HG02623 (cell line): ENCODE data around the gene MMP14.

Experiments used
- ATAC-seq: cut with Tn5 transposase; IDR thresholded peaks from one replicate; pipeline ENCODE4 v1.9.1; 2021; ENCODE audit warnings: moderate library complexity; ENCODE audit not compliant: unreplicated experiment

The MMP14 gene

GRCh38 chr14:22814373-22814772, 22.0 kb upstream of the MMP14 start:
- ATAC-seq, result no peak

- no peak for ATAC-seq
Observed at GRCh38 chr14:22814941-22815713, 21.3 kb upstream of the MMP14 start, which contains the start of gene SLC7A7. SLC7A7 (minus strand) TSS chr14:22815435; CDS start chr14:22813398, 2,037 bp downstream.

- peak; percentile 38 for ATAC-seq
Observed at GRCh38 chr14:22819151-22819988, 17.0 kb upstream of the MMP14 start.

GRCh38 chr14:22820731-22821130, 15.7 kb upstream of the MMP14 start:
- no peak for ATAC-seq

- ATAC-seq, result no peak
Observed at GRCh38 chr14:22821193-22822015, 15.0 kb upstream of the MMP14 start.

- ATAC-seq, result no peak
Observed at GRCh38 chr14:22822016-22822570, 14.3 kb upstream of the MMP14 start.

GRCh38 chr14:22822571-22823098, 13.8 kb upstream of the MMP14 start:
- peak; percentile 43 for ATAC-seq

GRCh38 chr14:22824711-22825359, 11.6 kb upstream of the MMP14 start:
- no peak for ATAC-seq

- peak; percentile 10 for ATAC-seq
Observed at GRCh38 chr14:22829076-22829660, 7.2 kb upstream of the MMP14 start.

GRCh38 chr14:22829661-22830442, 6.5 kb upstream of the MMP14 start, which contains the start of gene MRPL52:
MRPL52 (plus strand) TSS chr14:22829887; CDS start chr14:22829913, 26 bp downstream.
- ATAC-seq, result peak; percentile 87

- no peak for ATAC-seq
Observed at GRCh38 chr14:22830443-22831010, 5.9 kb upstream of the MMP14 start.

GRCh38 chr14:22835505-22835904, 880 bp upstream of the MMP14 start:
- no peak for ATAC-seq

GRCh38 chr14:22837114-22837749, 847 bp downstream of the MMP14 start:
- ATAC-seq, result no peak

- no peak for ATAC-seq
Observed at GRCh38 chr14:22837750-22838538, 1.6 kb downstream of the MMP14 start.

- no peak for ATAC-seq
Observed at GRCh38 chr14:22838631-22839041, 2.3 kb downstream of the MMP14 start.

GRCh38 chr14:22839159-22839779, 2.9 kb downstream of the MMP14 start:
- ATAC-seq, result no peak

- no peak for ATAC-seq
Observed at GRCh38 chr14:22841311-22841710, 4.9 kb downstream of the MMP14 start.
